ENCODE data around the gene MRPL1. TPM values are rescaled to one million over a fixed set of nuclear protein-coding genes. Genes with fewer than 3 reads are reported as not detected.
"Not testable (repeated sequence)": the region's sequence is repeated elsewhere in the genome, so short reads cannot be mapped to it uniquely, and the experiment has no call there.

MRPL1 gene
- total RNA-seq, 1 donor from 2014 or later = 45.1 TPM

DNA sequence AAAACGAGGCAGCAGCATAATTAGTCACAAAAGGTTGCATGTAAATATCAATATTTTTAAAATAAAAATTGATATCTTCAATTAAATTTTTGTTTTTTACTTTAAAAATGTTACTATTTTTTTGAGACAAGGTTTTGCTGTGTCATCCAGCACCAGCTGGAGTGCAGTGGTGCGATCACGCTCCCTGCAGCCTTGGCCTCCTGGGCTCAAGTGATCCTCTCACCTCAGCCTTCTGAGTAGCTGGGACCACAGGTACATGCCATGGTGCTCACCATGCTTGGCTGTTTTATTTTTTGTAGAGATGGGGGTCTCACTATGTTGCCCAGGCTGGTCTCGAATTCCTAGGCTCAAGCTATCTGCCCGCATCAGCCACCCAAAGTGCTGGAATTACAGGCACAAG is 97.7 kb downstream of the MRPL1 start:
- no peak overlapping the region for H3K4me3 Mint-ChIP-seq
- H3K4me1 Mint-ChIP-seq = no peaks in the 10 kb centered on the region
- no peak for DNase-seq (ENCODE audit: low read depth, low spot score)
- H3K27ac Mint-ChIP-seq (ENCODE audit: unreplicated experiment) = no peak overlapping the region
- H3K9me3 Mint-ChIP-seq = no peaks in the 10 kb centered on the region
- peaks cover 2% of the 10 kb centered on the region for H3K36me3 Mint-ChIP-seq (ENCODE audit: low read depth)
- TF ChIP-seq, protein P1, sequence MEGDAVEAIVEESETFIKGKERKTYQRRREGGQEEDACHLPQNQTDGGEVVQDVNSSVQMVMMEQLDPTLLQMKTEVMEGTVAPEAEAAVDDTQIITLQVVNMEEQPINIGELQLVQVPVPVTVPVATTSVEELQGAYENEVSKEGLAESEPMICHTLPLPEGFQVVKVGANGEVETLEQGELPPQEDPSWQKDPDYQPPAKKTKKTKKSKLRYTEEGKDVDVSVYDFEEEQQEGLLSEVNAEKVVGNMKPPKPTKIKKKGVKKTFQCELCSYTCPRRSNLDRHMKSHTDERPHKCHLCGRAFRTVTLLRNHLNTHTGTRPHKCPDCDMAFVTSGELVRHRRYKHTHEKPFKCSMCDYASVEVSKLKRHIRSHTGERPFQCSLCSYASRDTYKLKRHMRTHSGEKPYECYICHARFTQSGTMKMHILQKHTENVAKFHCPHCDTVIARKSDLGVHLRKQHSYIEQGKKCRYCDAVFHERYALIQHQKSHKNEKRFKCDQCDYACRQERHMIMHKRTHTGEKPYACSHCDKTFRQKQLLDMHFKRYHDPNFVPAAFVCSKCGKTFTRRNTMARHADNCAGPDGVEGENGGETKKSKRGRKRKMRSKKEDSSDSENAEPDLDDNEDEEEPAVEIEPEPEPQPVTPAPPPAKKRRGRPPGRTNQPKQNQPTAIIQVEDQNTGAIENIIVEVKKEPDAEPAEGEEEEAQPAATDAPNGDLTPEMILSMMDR (conservative IDR thresholded peaks at IDR 0.05) = no peak
- H3K27me3 Mint-ChIP-seq (ENCODE audit: low read depth) = no peaks in the 10 kb centered on the region

DNA sequence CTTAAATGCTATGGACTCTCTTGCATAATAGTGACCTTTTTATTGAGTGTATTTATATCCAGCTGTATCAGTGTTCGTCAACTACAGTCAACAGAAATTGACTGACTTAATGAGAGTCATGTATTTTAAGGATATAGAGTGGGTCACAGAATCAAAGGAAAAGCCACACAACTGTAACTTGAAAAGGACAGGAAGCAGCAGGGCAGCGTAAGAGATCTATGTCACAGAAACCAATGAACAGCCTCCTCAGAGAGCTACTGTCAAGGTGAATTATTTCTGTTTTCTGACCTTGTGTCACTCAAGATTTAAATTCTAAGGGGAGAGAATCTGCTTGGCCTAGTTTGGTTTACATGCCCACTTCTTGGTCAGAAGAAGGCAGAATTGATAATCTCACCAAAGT is 100.4 kb downstream of the MRPL1 start:
- H3K4me1 Mint-ChIP-seq = no peaks in the 10 kb centered on the region
- H3K36me3 Mint-ChIP-seq (ENCODE audit: low read depth) = peaks cover 2% of the 10 kb centered on the region
- H3K9me3 Mint-ChIP-seq = no peaks in the 10 kb centered on the region
- DNase-seq (ENCODE audit: low read depth, low spot score) = no peak
- H3K27ac Mint-ChIP-seq (ENCODE audit: unreplicated experiment) = no peak overlapping the region
- H3K4me3 Mint-ChIP-seq = no peak overlapping the region
- no peaks in the 10 kb centered on the region for H3K27me3 Mint-ChIP-seq (ENCODE audit: low read depth)
- TF ChIP-seq, protein P1 (conservative IDR thresholded peaks at IDR 0.05) = no peak

DNA sequence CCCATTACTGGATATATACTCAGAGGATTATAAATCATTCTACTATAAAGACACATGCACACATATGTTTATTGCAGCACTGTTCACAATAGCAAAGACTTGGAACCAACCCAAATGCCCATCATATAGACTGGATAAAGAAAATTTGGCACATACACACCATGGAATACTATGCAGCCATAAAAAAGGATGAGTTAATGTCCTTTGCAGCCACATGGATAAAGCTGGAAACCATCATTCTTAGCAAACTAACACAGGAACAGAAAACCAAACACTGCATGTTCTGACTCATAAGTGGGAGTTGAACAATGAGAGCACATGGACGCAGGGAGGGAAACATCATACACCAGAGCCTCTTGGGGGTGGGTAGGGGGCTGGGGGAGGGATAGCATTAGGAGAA is 111.0 kb downstream of the MRPL1 start:
- not testable (repeated sequence) for H3K9me3 Mint-ChIP-seq; H3K4me3 Mint-ChIP-seq; H3K4me1 Mint-ChIP-seq; H3K36me3 Mint-ChIP-seq (ENCODE audit: low read depth); H3K27me3 Mint-ChIP-seq (ENCODE audit: low read depth); DNase-seq (ENCODE audit: low read depth, low spot score); H3K27ac Mint-ChIP-seq (ENCODE audit: unreplicated experiment)

DNA sequence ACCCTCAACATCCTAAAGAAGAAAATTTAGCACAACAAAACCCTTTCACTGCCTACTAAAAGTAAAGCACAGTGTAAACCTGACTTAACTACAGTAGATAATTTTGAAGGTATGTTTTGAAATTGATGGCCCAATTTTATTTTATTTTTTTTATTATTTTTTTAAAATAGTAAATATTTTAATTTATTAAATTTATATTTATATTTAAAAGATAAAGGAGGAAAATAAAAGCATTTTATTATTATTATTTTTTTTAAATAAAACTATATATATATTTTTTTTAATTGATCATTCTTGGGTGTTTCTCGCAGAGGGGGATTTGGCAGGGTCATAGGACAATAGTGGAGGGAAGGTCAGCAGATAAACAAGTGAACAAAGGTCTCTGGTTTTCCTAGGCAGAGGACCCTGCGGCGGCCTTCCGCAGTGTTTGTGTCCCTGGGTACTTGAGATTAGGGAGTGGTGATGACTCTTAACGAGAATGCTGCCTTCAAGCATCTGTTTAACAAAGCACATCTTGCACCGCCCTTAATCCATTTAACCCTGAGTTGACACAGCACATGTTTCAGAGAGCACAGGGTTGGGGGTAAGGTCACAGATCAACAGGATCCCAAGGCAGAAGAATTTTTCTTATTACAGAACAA is 120.4 kb downstream of the MRPL1 start:
- not testable (repeated sequence) for H3K27me3 Mint-ChIP-seq (ENCODE audit: low read depth); H3K27ac Mint-ChIP-seq (ENCODE audit: unreplicated experiment); H3K9me3 Mint-ChIP-seq; H3K36me3 Mint-ChIP-seq (ENCODE audit: low read depth); DNase-seq (ENCODE audit: low read depth, low spot score); H3K4me3 Mint-ChIP-seq; H3K4me1 Mint-ChIP-seq

DNA sequence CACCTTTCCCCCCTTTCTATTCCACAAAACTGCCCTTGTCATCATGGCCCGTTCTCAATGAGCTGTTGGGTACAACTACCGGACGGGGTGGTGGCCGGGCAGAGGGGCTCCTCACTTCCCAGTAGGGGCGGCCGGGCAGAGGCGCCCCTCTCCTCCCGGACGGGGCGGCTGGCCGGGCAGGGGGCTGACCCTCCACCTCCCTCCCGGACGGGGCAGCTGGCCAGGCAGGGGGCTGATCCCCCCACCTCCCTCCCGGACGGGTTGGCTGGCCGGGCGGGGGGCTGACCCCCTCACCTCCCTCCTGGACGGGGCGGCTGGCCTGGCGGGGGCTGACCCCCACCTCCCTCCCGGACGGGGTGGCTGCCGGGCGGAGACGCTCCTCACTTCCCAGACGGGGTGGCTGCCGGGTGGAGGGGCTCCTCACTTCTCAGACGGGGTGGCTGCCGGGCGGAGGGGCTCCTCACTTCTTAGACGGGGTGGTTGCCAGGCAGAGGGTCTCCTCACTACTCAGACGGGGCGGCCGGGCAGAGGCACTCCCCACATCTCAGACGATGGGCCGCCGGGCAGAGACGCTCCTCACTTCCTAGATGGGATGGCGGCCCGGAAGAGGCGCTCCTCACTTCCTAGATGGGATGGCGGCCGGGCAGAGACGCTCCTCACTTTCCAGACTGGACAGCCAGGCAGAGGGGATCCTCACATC is 121.1 kb downstream of the MRPL1 start:
- H3K36me3 Mint-ChIP-seq (ENCODE audit: low read depth) = not testable (repeated sequence)

DNA sequence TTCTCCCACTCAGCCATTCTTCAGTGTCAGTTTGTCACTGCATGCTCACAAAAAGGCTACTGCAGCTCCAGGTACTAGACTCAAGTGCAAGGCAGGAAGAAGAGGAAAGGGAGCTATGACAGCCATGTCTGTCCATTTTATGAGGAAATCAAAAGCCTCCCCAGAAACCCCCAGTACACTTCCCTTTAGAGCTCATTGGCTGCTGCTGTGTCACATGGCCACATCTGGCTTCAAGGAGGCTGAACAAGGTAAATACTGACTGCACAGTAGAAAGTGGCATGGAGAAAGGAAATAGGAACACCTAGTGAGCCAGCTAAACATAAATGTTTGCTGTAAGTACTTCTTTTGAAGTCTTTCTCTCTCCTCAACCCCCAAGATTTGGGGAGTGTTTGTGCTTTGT is 127.3 kb downstream of the MRPL1 start:
- no peak for DNase-seq (ENCODE audit: low read depth, low spot score)
- TF ChIP-seq, protein P1 (conservative IDR thresholded peaks at IDR 0.05) = no peak
- no peaks in the 10 kb centered on the region for H3K36me3 Mint-ChIP-seq (ENCODE audit: low read depth)
- H3K9me3 Mint-ChIP-seq = peaks cover 2% of the 10 kb centered on the region
- no peaks in the 10 kb centered on the region for H3K27me3 Mint-ChIP-seq (ENCODE audit: low read depth)
- H3K4me1 Mint-ChIP-seq = peaks cover 11% of the 10 kb centered on the region
- H3K4me3 Mint-ChIP-seq = no peak overlapping the region
- H3K27ac Mint-ChIP-seq (ENCODE audit: unreplicated experiment) = no peak overlapping the region

More for the DNA sequence above, 121.1 kb downstream of the MRPL1 start:
- H3K4me3 Mint-ChIP-seq; H3K9me3 Mint-ChIP-seq; DNase-seq (ENCODE audit: low read depth, low spot score); H3K27ac Mint-ChIP-seq (ENCODE audit: unreplicated experiment); H3K4me1 Mint-ChIP-seq; H3K27me3 Mint-ChIP-seq (ENCODE audit: low read depth): not testable (repeated sequence)

DNA sequence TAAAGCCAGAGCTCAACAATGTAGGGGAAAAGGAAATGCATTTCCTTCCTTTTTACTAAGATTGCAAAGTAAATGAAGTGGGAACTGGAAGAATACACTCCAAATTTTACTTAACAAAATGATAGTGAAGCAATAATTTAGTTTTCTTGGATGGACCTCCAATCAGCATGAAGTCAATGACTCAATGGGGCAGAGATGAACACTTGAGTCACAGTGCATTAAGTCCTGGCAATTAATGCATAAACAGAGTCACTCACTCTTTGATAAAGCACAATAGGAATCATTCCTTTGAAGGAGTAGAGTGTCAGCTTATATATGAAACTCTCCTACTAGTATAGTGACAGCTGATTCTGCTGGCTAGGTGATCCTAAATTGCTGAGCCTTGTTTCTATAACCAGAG is 127.8 kb downstream of the MRPL1 start:
- TF ChIP-seq, protein P1 (conservative IDR thresholded peaks at IDR 0.05) = no peak
- Mint-ChIP-seq H3K4me1 (peaks cover 11% of the 10 kb centered on the region), H3K4me3 (no peak overlapping the region), H3K27me3 (ENCODE audit: low read depth) (no peaks in the 10 kb centered on the region), H3K9me3 (no peaks in the 10 kb centered on the region), H3K36me3 (ENCODE audit: low read depth) (no peaks in the 10 kb centered on the region), H3K27ac (ENCODE audit: unreplicated experiment) (no peak overlapping the region)
- DNase-seq (ENCODE audit: low read depth, low spot score) = no peak
